ENCODE data around the gene CXCR5.

DNA sequence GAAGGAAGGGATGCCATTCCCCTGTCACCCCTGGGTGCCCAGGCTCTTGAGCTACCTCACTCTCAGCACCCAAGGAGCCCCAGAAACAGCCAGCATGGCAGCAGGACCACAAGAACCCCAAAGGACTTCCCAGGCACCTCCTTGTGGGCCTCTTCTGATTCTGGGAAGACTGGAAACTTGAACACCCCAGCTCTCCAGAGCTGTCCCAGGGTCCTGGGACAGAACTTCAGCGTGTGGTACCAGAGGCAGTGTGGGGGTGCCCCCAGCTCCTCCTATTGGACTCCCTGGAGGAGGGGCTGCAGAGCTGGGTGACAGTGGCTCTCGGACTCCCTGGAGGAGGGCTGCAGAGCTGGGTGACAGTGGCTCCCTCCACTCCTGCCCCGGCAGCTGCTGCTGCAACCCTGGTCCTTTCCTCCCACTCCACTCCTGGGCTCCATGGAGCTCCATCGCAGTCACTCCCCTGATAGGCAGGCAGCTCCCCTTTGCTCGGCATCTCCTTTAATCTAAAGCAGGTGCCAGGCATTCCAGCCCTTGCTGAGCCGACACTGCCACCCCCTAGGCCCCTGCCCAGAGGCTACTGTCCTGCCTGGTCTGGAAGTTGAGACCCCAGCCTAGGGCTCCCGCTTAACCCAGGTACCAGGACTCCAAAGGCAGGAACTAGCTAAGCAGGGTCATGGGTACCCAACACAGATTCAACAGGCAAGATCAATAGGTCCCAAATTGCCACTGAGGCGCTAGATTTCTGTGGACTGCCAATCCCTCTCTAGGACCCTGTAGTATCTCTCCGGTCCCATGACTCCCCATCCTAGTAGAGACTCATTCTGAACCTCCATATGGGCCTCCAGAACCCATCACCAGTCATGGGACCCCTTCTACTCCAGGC lies 39.3 kb downstream of the CXCR5 start:
- no peak for TF ChIP-seq TEAD4 (IDR thresholded peaks at IDR 0.05)
- TF ChIP-seq, protein P1, sequence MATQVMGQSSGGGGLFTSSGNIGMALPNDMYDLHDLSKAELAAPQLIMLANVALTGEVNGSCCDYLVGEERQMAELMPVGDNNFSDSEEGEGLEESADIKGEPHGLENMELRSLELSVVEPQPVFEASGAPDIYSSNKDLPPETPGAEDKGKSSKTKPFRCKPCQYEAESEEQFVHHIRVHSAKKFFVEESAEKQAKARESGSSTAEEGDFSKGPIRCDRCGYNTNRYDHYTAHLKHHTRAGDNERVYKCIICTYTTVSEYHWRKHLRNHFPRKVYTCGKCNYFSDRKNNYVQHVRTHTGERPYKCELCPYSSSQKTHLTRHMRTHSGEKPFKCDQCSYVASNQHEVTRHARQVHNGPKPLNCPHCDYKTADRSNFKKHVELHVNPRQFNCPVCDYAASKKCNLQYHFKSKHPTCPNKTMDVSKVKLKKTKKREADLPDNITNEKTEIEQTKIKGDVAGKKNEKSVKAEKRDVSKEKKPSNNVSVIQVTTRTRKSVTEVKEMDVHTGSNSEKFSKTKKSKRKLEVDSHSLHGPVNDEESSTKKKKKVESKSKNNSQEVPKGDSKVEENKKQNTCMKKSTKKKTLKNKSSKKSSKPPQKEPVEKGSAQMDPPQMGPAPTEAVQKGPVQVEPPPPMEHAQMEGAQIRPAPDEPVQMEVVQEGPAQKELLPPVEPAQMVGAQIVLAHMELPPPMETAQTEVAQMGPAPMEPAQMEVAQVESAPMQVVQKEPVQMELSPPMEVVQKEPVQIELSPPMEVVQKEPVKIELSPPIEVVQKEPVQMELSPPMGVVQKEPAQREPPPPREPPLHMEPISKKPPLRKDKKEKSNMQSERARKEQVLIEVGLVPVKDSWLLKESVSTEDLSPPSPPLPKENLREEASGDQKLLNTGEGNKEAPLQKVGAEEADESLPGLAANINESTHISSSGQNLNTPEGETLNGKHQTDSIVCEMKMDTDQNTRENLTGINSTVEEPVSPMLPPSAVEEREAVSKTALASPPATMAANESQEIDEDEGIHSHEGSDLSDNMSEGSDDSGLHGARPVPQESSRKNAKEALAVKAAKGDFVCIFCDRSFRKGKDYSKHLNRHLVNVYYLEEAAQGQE (IDR thresholded peaks at IDR 0.05; ENCODE audit: low read depth) = no peak
- TF ChIP-seq YY1 (IDR thresholded peaks at IDR 0.05; ENCODE audit: low read depth) = no peak
- no peak for TF ChIP-seq FOXM1 (IDR thresholded peaks at IDR 0.05; ENCODE audit: borderline replicate concordance, low read depth)

All from Ishikawa (cell line).